ENCODE data around the gene CALR. TPM values are rescaled to one million over a fixed set of nuclear protein-coding genes. Genes with fewer than 3 reads are reported as not detected.
"Not testable (repeated sequence)": the region's sequence is repeated elsewhere in the genome, so short reads cannot be mapped to it uniquely, and the experiment has no call there.

Gene CALR
- 383 TPM for total RNA-seq

DNA sequence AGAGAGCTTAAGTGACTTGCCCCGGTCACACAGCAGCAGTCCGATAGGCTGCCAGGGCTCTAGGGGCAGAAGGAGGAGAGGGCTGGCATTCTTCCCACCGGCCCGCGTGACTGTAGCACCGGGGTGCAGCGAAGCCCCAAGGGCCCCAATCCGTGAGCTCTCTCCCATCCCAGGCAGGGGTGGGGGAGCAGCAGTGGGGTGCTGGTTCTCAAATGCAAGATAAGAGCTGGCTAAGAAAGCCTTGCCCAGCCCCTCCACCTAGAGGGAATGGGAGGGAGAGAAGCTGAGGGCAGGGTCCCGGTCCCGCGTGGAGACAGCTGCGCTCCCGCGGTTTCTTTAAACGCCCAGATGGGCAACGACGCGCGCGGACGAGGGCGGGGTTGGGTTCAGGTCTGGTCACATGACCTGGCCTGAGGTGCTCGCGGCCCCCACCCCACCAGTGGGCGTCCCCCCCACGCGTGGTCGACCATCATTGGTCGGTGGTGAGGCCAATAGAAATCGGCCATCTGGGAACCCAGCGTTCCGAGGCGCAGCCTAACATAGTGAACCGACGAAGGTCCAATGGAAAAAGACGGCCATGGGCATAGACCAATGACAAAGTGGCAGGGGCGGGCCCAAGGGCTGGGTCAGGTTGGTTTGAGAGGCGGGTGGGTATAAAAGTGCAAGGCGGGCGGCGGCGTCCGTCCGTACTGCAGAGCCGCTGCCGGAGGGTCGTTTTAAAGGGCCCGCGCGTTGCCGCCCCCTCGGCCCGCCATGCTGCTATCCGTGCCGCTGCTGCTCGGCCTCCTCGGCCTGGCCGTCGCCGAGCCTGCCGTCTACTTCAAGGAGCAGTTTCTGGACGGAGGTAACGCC, at the start of gene CALR:
Gene CALR (plus strand): TSS at position 683 of the 852 bp plus-strand sequence. CDS start 71 bp downstream, at position 754.
- peak; percentile 100 for DNase-seq

- DNase-seq: not testable (repeated sequence)
Measured at GRCh38 chr19:12890299-12890786, 48.1 kb upstream of the CALR start.

- DNase-seq: peak; percentile 99
Measured at GRCh38 chr19:12890787-12891552, 47.4 kb upstream of the CALR start, which contains the start of gene GCDH. Gene GCDH (plus strand): TSS chr19:12891160. CDS start chr19:12891305, 145 bp downstream.

DNA sequence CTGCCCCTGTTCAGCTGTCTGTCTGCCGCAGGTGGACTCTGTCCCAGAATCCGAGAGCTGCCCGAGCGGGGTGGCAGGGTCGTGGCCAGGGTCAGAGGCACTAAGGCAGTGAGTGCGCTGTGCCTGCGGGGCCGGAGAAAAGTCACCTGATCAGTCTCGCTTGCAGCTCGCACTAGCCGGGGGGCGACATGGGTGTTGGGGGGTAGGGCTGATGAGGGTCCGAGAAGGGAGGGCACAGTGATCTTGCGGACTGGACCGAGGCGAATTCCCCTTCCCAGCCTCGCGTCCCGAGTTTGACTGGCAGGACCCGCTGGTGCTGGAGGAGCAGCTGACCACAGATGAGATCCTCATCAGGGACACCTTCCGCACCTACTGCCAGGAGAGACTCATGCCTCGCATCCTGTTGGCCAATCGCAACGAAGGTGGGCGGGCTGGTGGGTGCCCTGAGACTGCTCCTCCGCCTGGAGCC, 46.8 kb upstream of the CALR start:
- DNase-seq: no peak

- DNase-seq: no peak
Measured at GRCh38 chr19:12893582-12893981, 44.8 kb upstream of the CALR start.

- DNase-seq: no peak
Measured at GRCh38 chr19:12896460-12896859, 41.9 kb upstream of the CALR start.

DNA sequence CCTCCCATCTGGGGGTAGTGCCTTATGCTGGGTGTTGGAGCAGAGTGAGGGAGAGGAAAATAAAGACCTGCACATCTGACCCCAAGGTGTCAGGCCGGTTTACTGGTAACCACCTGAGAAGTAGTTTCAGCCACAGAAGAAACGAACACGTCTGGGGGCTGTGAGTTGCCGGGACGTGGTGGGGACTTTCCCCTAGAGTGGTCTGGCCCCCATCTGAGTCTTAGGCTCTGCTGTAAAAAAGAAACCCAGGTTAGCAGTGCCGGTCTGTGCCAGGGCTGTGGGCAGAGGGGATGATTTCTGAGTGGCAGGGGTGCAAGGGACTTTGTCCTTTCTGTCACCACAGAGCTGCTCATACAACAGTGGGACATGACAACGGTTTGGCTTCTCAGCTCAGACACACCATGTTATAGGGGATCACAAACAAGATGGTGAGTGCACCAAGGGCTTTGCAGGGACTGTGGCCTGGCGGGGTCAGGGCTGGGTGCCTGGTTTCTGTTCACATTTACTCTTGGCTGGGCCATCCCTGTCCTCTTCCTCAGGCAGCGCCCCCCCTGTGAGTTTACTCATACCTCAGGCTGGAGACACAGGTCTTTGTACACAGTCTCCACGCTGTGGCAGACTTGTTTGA, 38.4 kb upstream of the CALR start:
- DNase-seq: no peak

DNA sequence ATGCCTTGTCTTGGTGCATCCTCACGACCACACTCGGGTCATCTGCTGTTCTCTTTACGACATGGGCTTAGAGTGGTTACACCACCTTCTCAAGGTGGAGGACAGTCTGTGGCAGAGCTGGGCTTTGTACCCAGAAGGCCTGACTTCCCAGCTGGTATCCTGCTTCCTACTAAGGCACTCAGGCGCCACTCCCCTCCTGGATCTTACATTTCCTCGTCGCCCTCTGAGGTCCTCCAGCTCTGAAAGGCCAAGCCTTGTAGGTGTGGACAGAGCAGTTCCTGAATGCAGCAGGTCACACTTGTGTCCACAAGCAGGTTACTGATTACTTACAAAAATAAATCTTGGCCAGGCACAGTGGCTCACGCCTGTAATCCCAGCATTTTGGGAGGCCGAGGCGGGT, 31.2 kb upstream of the CALR start:
- DNase-seq: no peak

DNA sequence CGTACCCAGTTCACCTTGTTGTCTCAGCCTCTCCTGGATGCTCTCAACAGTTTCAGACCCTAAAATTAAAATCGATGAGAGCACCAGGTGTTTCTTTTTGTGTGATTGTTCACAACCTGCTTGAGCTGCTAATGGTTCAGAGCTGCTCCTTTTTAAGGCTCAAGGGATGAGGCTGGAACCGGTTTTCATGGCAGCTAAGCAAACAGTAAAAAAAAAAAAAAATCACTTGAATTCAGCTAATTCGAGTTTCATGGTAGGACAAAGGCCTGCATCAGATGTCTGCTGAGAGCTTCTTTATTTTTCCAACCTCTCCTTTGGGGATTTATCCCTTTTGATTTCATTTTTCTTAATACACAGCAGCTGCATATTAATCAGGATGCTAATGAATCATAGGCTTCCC, 25.8 kb upstream of the CALR start:
- DNase-seq: no peak

GRCh38 chr19:12913011-12913561, 25.3 kb upstream of the CALR start:
- peak; percentile 97 for DNase-seq

DNA sequence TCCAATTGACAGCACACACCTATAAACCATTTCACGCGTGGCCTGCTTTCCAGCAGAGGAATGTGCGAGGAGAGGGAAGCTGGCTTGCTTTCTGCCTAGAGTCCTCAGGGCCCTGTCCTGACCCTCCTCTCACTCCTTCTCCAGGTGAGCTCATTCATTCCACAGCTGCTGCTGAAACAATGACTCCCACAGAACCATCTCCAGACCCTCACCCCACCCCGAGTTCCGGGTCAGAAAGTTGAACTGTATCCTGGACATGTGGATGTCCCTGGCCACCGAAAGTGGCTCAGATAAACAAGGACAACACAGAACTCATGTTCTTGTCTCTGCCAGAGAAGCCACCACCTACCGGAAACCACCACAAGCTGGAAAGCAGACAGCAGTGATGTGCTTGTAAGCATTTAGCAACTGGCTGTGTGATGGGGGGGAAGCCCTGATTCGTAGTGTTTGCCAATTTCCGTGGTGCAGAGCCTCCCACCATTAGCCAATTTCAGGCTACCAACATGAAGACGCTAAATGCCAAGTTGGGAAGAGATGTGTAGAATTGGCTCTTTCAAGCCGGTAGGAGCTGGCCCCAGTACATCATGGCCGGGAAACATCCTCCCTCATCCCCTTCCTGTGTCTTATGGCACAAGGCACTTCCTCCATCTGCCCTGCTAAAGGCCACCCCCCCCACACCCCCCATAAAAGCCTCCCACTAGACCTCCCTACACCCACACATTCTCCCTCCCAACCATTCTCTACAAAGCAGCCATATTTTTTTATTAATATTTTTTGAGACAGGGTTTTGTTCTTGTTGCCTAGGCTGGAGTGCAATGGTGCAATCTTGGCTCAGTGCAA, 24.3 kb upstream of the CALR start:
- DNase-seq: peak; percentile 69

DNA sequence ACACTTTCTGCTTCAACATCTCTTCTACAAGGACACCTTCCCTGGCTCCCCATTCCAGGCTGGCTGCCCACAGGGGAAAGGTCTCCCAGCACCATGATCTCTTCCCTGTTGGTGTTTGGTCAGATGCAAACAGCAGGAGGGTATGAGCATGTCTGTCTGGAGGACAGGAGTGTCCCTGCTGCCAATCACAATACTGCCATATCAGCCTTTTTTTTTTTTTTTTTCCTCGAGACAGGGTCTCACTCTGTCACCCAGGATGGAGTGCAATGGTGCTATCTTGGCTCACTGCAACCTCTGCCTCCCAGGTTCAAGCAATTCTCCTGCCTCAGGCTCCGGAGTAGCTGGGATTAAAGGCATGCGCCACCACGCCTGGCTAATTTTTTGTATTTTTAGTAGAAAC, 22.5 kb upstream of the CALR start:
- not testable (repeated sequence) for DNase-seq

- DNase-seq: no peak
Measured at GRCh38 chr19:12918253-12918652, 20.2 kb upstream of the CALR start.

DNA sequence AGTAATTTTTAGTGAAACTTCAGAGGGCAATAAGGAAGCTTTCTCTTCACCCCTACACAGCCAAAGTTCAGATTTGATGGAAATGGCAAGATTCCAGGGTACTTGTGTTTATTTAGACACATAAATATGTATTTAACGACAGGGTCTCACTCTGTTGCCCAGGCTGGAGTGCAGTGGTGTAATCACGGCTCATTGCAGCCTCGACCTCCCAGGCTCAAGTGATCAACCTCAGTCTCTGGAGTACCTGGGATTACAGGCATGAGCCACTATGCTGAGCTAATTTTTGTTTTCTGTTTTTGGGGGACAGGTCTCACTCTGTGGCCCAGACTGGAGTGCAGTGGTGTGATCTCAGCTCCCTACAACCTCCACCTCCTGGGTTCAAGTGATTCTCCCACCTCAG, 17.4 kb upstream of the CALR start:
- no peak for DNase-seq

DNA sequence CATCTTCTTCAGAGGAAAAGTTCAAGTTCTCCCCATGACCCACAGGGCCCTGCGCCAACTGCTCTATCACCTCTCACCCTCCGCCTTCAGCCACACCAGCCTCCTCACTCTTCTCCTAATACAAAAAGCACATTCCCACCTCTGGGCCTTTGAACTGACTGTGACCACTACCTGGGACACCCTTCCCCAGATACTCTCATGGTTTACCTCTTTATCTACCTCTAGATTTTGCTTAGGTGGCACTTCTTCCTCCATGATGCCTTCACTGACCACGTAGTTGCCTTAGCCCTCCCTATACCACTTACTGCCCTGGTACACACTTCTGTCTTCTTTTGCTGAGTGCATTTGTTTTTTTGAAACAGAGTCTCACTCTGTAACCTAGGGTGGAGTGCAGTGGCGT, 15.4 kb upstream of the CALR start:
- no peak for DNase-seq

DNA sequence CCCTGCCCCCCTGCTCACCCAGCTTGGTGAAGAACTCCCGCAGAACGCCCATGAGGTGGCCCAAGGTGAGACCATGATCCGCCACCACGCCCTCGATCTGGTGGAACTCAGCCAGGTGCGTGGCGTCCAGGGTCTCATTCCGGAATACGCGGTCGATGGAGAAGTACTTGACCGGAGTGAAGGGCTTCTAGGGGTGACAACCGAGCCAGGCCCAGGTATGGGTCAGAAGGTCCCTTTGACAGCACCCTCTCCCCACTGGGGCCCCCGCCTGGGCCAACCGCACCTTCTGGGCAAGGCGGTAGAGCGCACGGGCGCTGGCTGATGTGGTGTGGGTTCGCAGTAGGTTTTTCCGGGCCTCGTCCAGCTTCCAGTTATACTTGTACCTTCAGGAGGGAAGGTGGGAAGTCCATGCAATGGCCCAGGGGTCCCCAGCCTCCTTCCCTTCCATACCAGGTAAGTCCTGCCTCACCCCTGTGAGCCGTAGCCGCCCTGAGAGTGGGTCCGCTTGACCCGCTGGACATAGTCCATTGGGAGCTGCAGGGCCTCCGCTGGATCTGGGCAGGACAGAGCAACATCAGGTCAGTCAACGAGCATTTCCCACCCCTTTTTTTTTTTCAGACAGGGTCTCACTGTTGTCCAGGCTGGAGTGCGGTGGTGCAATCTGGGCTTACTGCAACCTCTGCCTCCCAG, 13.6 kb upstream of the CALR start:
- no peak for DNase-seq

- DNase-seq: no peak
Measured at GRCh38 chr19:12930002-12930645, 8.3 kb upstream of the CALR start.

DNA sequence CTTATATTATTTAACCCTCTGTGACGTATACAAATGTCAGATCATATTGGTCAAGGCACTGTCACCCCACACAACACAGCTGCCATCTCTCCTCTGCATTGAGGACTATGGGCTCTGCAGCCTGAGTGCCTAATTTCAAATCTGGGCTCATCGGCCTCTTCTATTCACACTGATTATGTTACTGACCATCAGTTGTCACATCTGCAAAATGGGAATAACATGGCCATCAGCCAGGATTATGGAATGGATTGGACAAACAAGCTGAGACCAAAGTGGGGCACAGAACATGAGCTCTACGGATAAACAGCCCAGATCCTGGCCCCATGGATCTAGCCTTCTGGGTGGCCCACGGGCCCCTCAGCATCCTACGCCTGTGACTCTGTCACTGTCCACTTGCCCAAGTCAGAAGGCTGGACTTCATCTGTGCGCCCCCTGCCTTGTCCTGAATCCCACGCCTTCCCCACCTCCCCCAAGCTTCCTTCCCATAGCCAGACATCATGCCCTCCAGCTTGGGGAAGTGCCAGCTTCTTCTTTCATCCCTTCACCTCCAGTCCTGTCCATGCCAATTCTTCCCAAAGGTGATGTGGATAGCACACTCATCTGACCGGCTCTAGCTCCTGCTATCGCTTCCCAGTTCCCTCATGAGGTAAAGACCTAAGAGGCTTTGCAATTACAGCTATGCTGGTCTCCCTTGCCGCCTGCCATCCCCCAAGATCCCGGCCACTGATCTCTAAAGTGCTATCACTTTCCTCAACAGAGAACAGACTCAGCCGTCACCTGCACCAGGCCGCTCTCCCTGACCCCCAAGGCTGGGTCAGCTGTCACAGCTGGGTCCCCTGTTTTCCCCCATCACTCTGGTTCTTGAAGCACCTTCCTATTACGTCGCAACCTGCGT, 5.8 kb upstream of the CALR start:
- DNase-seq: no peak

Data from tongue (tissue), 2 donors.